GM19351 (cell line): ENCODE results near the gene TGFA.

Source experiments
- ATAC-seq: cut with Tn5 transposase; IDR thresholded peaks from one replicate; pipeline ENCODE4 v1.9.1; 2021; ENCODE audit warnings: mild to moderate bottlenecking, moderate library complexity; ENCODE audit not compliant: unreplicated experiment

TGFA gene

GRCh38 chr2:70499253-70499652, 54.4 kb downstream of the TGFA start:
- ATAC-seq = no peak

- no peak for ATAC-seq
Measured at GRCh38 chr2:70498528-70498927, 55.1 kb downstream of the TGFA start.

- peak; percentile 65 for ATAC-seq
Measured at GRCh38 chr2:70498054-70498453, 55.6 kb downstream of the TGFA start.

- ATAC-seq = no peak
Measured at GRCh38 chr2:70496819-70497218, 56.8 kb downstream of the TGFA start.

- no peak for ATAC-seq
Measured at GRCh38 chr2:70494293-70494886, 59.2 kb downstream of the TGFA start.

- no peak for ATAC-seq
Measured at GRCh38 chr2:70490381-70490780, 63.2 kb downstream of the TGFA start.

- ATAC-seq = no peak
Measured at GRCh38 chr2:70489165-70489564, 64.5 kb downstream of the TGFA start.

- no peak for ATAC-seq
Measured at GRCh38 chr2:70484086-70484485, 69.5 kb downstream of the TGFA start.

GRCh38 chr2:70482401-70482800, 71.2 kb downstream of the TGFA start:
- ATAC-seq = no peak

- peak; percentile 49 for ATAC-seq
Measured at GRCh38 chr2:70480468-70480867, 73.2 kb downstream of the TGFA start.

GRCh38 chr2:70479816-70480215, 73.8 kb downstream of the TGFA start:
- ATAC-seq = no peak

- ATAC-seq = no peak
Measured at GRCh38 chr2:70477441-70477844, 76.2 kb downstream of the TGFA start.

GRCh38 chr2:70475266-70475665, 78.4 kb downstream of the TGFA start:
- peak; percentile 55 for ATAC-seq

GRCh38 chr2:70474256-70474848, 79.3 kb downstream of the TGFA start:
- no peak for ATAC-seq

- no peak for ATAC-seq
Measured at GRCh38 chr2:70473101-70473722, 80.4 kb downstream of the TGFA start.

GRCh38 chr2:70472221-70472890, 81.3 kb downstream of the TGFA start:
- no peak for ATAC-seq

- ATAC-seq = no peak
Measured at GRCh38 chr2:70471129-70471528, 82.5 kb downstream of the TGFA start.

- no peak for ATAC-seq
Measured at GRCh38 chr2:70469961-70470360, 83.7 kb downstream of the TGFA start.

GRCh38 chr2:70469435-70469834, 84.2 kb downstream of the TGFA start:
- ATAC-seq = no peak

- no peak for ATAC-seq
Measured at GRCh38 chr2:70468878-70469277, 84.7 kb downstream of the TGFA start.

- ATAC-seq = no peak
Measured at GRCh38 chr2:70467831-70468779, 85.5 kb downstream of the TGFA start.
